K562 (cell line): Measurements from ENCODE around the gene NME8. TPM values are rescaled to one million over a fixed set of nuclear protein-coding genes. Genes with fewer than 3 reads are reported as not detected.
A peak's percentile ranks its signal among the peaks of the same experiment; 100 is the strongest.

Source experiments
- IRF2 ChIP-seq: sonication (generic); formaldehyde crosslinking; IDR thresholded peaks from 2 replicates; pipeline ENCODE4 v1.8.1; 2022; ENCODE audit warnings: mild to moderate bottlenecking, missing genetic modification reagents
- MAFK ChIP-seq: IDR thresholded peaks from 2 replicates; pipeline ENCODE4 v1.6.1; 2011; ENCODE audit warnings: low read length, improper control_type of control experiment
- MCM7 ChIP-seq, 2 experiments: fragments of 450-650 bp; IDR thresholded peaks; 2 replicates each; pipeline ENCODE4 v1.6.1; 2016 to 2018
- NFE2 ChIP-seq: IDR thresholded peaks from 2 replicates; pipeline ENCODE4 v1.6.1; 2014; ENCODE audit warnings: antibody characterized with exemption, low read depth
- POLR3G ChIP-seq: IDR thresholded peaks from 2 replicates; pipeline ENCODE4 v1.6.1; 2011; ENCODE audit not compliant: insufficient read length, insufficient replicate concordance; ENCODE audit errors: extremely low read depth
- SP1 ChIP-seq: sonication (generic); formaldehyde crosslinking; IDR thresholded peaks from 2 replicates; pipeline ENCODE4 v1.8.1; 2022; ENCODE audit warnings: mild to moderate bottlenecking, missing genetic modification reagents
- STAT5A ChIP-seq: IDR thresholded peaks from 2 replicates; pipeline ENCODE4 v1.6.1; 2012; ENCODE audit warnings: low read length, inconsistent platforms, borderline replicate concordance
- TAL1 ChIP-seq: fragments of 450-650 bp; IDR thresholded peaks from 2 replicates; pipeline ENCODE4 v1.6.1; 2016; ENCODE audit warnings: mild to moderate bottlenecking
- TBP ChIP-seq: optimal IDR thresholded peaks from 2 replicates; pipeline ENCODE3; 2011; ENCODE audit warnings: low read depth, low read length, improper control_type of control experiment
- TCF3 ChIP-seq: sonication (generic); formaldehyde crosslinking; IDR thresholded peaks from 2 replicates; pipeline ENCODE4 v1.4.0; 2020; ENCODE audit warnings: mild to moderate bottlenecking, missing genetic modification reagents
- ZNF184 ChIP-seq: sonication (generic); formaldehyde crosslinking; IDR thresholded peaks from 2 replicates; pipeline ENCODE4 v1.5.0; 2020; ENCODE audit warnings: missing genetic modification reagents
- ZZZ3 ChIP-seq: fragments of 450-650 bp; IDR thresholded peaks from 2 replicates; pipeline ENCODE4 v1.6.1; 2016; ENCODE audit warnings: antibody characterized with exemption, mild to moderate bottlenecking, moderate library complexity
- polyA plus RNA-seq, 8 experiments: library from polyadenylated mRNA; depleted of rRNA in 4 of 8; stranded (reverse) in 5 of 8; unstranded in 3 of 8; fragments of >200 nt; fragmentation: Nextera tagmentation in 2 of 8; fragmentation: Illumina TruSeq in 1 of 8; extraction: Ambion mirVana in 2 of 8; extraction: Trizol in 1 of 8; gene quantifications; 2 replicates each; pipeline versions ENCODE4 v1.2.1 to v1.2.3, GENCODE V29; 2011 to 2014; ENCODE audit warnings: inconsistent platforms in 1 of 8, missing spikeins in 1 of 8
- total RNA-seq, 7 experiments: library from RNA; depleted of rRNA in 6 of 7; stranded (reverse); fragments of >200 nt in 6 of 7; fragmentation: Illumina TruSeq in 2 of 7; extraction: Trizol in 2 of 7; gene quantifications; 2 replicates each; pipeline versions ENCODE4 v1.2.1 to v1.2.3, GENCODE V29; 2011 to 2021; ENCODE audit warnings: low replicate concordance in 1 of 7
- TF ChIP-seq, protein P1 (sequence below): fragments of 200-800 bp; sonication (Bioruptor generic); IDR thresholded peaks from 2 replicates; pipeline ENCODE4 v1.6.1; 2017; ENCODE audit warnings: missing genetic modification characterization, missing compliant biosample characterization
- TF ChIP-seq, protein P2 (sequence below): sonication (generic); formaldehyde crosslinking; IDR thresholded peaks from 2 replicates; pipeline ENCODE4 v1.8.0; 2022; ENCODE audit warnings: missing genetic modification reagents, mild to moderate bottlenecking, borderline replicate concordance
- TF ChIP-seq, protein P3 (sequence below): sonication (generic); formaldehyde crosslinking; IDR thresholded peaks from 2 replicates; pipeline ENCODE4 v1.8.1; 2023; ENCODE audit warnings: mild to moderate bottlenecking, missing genetic modification reagents, moderate library complexity
- TF ChIP-seq, protein P4 (sequence below): fragments of 450-650 bp; IDR thresholded peaks from 2 replicates; pipeline ENCODE4 v1.6.1; 2016; ENCODE audit warnings: borderline replicate concordance

The NME8 gene
- total and polyA plus RNA-seq, 9 of the 15 experiments (the other 6 are each of a cell fraction or from before 2014, with no cell fraction given) = not detected

DNA sequence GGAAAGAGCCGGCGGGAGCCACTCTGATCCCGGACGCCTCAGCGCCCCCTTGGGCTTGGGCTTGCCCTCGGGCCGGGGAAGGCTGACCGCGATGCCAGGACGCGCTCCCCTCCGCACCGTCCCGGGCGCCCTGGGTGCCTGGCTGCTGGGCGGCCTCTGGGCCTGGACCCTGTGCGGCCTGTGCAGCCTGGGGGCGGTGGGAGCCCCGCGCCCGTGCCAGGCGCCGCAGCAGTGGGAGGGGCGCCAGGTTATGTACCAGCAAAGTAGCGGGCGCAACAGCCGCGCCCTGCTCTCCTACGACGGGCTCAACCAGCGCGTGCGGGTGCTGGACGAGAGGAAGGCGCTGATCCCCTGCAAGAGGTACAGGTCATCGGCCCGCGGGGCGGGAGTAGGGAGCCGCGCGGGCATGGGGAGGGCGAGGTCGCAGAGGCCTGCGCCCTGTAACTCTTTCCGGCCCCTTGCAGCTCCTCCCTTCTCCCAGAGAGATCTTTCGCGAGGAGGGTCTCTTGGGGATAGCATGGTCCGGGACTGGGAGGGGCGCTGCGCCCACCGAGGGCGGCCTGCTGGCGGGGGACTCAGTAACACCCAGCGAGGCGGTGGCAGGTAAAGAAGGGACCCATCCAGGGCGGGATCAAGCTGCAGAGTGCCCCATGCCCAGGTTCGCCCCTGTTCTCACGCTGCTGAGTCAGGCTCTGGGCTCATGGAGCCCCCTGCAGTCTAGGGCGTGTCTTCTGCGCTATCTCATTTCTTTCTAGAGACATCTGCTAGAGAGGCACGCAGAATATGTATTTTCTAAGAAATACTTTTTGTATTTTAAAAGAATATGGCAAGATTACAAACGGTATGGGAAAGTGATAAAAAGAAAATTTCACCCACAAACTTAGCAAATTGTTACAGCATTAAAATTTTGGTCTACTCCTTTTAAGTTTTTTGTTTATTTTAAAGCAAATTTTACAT lies 72.7 kb downstream of the NME8 start (continued):
- TF ChIP-seq POLR3G (no peak), NFE2 (peak; percentile 78), MCM7 (IDR thresholded peaks at IDR 0.05) (no peak), ZZZ3 (no peak), MAFK (peak; percentile 43; the same call in 1 of the 2 replicates), TBP (no peak), IRF2 (CRISPR knock-in tag) (no peak), ZNF184 (CRISPR knock-in tag) (no peak), TAL1 (peak; percentile 61; the same call in 1 of the 2 replicates), SP1 (CRISPR knock-in tag) (no peak), STAT5A (peak; percentile 84), TCF3 (CRISPR knock-in tag) (peak; percentile 55)
- TF ChIP-seq, protein P1, sequence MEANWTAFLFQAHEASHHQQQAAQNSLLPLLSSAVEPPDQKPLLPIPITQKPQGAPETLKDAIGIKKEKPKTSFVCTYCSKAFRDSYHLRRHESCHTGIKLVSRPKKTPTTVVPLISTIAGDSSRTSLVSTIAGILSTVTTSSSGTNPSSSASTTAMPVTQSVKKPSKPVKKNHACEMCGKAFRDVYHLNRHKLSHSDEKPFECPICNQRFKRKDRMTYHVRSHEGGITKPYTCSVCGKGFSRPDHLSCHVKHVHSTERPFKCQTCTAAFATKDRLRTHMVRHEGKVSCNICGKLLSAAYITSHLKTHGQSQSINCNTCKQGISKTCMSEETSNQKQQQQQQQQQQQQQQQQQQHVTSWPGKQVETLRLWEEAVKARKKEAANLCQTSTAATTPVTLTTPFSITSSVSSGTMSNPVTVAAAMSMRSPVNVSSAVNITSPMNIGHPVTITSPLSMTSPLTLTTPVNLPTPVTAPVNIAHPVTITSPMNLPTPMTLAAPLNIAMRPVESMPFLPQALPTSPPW = 0 out of 2 replicates have a peak, but pooled peaks have one; percentile 26
- TF ChIP-seq, protein P2, sequence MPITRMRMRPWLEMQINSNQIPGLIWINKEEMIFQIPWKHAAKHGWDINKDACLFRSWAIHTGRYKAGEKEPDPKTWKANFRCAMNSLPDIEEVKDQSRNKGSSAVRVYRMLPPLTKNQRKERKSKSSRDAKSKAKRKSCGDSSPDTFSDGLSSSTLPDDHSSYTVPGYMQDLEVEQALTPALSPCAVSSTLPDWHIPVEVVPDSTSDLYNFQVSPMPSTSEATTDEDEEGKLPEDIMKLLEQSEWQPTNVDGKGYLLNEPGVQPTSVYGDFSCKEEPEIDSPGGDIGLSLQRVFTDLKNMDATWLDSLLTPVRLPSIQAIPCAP (CRISPR knock-in tag) = no peak
- TF ChIP-seq, protein P3, sequence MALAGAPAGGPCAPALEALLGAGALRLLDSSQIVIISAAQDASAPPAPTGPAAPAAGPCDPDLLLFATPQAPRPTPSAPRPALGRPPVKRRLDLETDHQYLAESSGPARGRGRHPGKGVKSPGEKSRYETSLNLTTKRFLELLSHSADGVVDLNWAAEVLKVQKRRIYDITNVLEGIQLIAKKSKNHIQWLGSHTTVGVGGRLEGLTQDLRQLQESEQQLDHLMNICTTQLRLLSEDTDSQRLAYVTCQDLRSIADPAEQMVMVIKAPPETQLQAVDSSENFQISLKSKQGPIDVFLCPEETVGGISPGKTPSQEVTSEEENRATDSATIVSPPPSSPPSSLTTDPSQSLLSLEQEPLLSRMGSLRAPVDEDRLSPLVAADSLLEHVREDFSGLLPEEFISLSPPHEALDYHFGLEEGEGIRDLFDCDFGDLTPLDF = no peak
- TF ChIP-seq, protein P4, sequence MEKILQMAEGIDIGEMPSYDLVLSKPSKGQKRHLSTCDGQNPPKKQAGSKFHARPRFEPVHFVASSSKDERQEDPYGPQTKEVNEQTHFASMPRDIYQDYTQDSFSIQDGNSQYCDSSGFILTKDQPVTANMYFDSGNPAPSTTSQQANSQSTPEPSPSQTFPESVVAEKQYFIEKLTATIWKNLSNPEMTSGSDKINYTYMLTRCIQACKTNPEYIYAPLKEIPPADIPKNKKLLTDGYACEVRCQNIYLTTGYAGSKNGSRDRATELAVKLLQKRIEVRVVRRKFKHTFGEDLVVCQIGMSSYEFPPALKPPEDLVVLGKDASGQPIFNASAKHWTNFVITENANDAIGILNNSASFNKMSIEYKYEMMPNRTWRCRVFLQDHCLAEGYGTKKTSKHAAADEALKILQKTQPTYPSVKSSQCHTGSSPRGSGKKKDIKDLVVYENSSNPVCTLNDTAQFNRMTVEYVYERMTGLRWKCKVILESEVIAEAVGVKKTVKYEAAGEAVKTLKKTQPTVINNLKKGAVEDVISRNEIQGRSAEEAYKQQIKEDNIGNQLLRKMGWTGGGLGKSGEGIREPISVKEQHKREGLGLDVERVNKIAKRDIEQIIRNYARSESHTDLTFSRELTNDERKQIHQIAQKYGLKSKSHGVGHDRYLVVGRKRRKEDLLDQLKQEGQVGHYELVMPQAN = no peak
